ENCODE data around the gene CTDSPL. TPM values are rescaled to one million over a fixed set of nuclear protein-coding genes. Genes with fewer than 3 reads are reported as not detected.

The CTDSPL gene
- polyA plus RNA-seq, 1 of the 3 experiments (the other 2 are of a cell fraction) = 22.1 TPM

DNA sequence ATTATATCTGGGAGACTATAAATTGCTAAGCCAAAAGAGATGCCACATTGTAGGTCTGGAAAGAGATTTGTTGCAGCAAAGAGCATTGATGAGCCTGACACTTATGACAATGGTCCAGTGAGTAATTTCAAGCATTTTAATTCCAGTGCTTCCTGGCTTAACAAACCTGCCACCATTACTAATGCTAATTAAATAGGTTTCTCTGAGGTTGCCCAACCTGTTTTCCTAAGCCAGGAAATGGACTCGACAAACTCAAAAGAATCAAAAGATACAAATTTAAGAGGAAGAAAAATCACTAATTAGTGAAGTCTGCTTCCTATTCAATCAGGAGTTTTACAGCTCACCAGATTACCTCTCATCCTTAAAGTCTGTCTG lies 36.7 kb upstream of the CTDSPL start:
- Histone ChIP-seq H3K79me2 (ENCODE audit: insufficient read depth) (no peaks in the 10 kb centered on the region), H3K4me1 (ENCODE audit: control insufficient read depth in 1 of 2, insufficient read depth in 2 of 2, low read depth in 1 of 2, low read length in 1 of 2) (peaks cover 0 to 13% of the 10 kb centered on the region in 2 experiments; a peak in 2 of 4 replicates), H4K20me1 (ENCODE audit: insufficient read depth) (no peaks in the 10 kb centered on the region), H3K27ac (ENCODE audit: low read depth in 2 of 2, low read length in 1 of 2) (no peak overlapping the region), H3K4me2 (no peak overlapping the region), H3K9me3 (no peaks in the 10 kb centered on the region), H3K36me3 (replicated peaks in 1 of 2; ENCODE audit: control insufficient read depth in 1 of 2, insufficient read depth in 2 of 2, low read length in 1 of 2) (peaks cover 0 to 6% of the 10 kb centered on the region in 2 experiments), H2AFZ (ENCODE audit: low read depth) (no peak overlapping the region), H3K9me2 (no peaks in the 10 kb centered on the region), H3K9ac (no peak overlapping the region), H3K27me3 (ENCODE audit: insufficient read depth) (no peaks in the 10 kb centered on the region), H3F3A (replicated peaks; ENCODE audit: insufficient read depth) (no peaks in the 10 kb centered on the region), H3K4me3 (ENCODE audit: low read depth in 2 of 2, low read length in 1 of 2) (no peak overlapping the region)
- CTCF ChIA-PET = interaction anchor here (1.1 kb wide), 1 partner anchor 30 kb away, joined by 3 read pairs; no protein-coding TSS in a partner anchor
- TF ChIP-seq JUND (IDR thresholded peaks at IDR 0.05) (no peak), GABPA (IDR thresholded peaks at IDR 0.05; ENCODE audit: low read depth) (no peak), USF1 (IDR thresholded peaks at IDR 0.05; ENCODE audit: borderline replicate concordance, low read depth) (no peak), RCOR1 (IDR thresholded peaks at IDR 0.05; ENCODE audit: low read length) (no peak), NFIC (IDR thresholded peaks at IDR 0.05; ENCODE audit: borderline replicate concordance) (no peak), RXRA (IDR thresholded peaks at IDR 0.05; ENCODE audit: borderline replicate concordance, low read depth) (no peak), TAF1 (IDR thresholded peaks at IDR 0.05; ENCODE audit: borderline replicate concordance, low read depth, low read length) (no peak), MAX (IDR thresholded peaks at IDR 0.05; ENCODE audit: low read depth) (no peak), ZBTB33 (IDR thresholded peaks at IDR 0.05; ENCODE audit: borderline replicate concordance, low read depth) (no peak), EP300 (IDR thresholded peaks at IDR 0.05; ENCODE audit: borderline replicate concordance in 1 of 2, low read depth in 1 of 2, low read length in 1 of 2) (no peak), YY1 (IDR thresholded peaks at IDR 0.05; ENCODE audit: low read depth) (no peak), ELF1 (IDR thresholded peaks at IDR 0.05) (no peak), CHD2 (IDR thresholded peaks at IDR 0.05; ENCODE audit: low read length, partially characterized antibody) (no peak), RAD21 (IDR thresholded peaks at IDR 0.05; ENCODE audit: low read length) (no peak), POLR2AphosphoS5 (IDR thresholded peaks at IDR 0.05; ENCODE audit: low read depth, low read length) (no peak)
- POLR2A ChIA-PET = no interaction called here
- DNase-seq = no peak
- WGBS (ENCODE audit: low lambda C conversion rate) = 37% methylated on average over 1 of the region's 1 CpG

DNA sequence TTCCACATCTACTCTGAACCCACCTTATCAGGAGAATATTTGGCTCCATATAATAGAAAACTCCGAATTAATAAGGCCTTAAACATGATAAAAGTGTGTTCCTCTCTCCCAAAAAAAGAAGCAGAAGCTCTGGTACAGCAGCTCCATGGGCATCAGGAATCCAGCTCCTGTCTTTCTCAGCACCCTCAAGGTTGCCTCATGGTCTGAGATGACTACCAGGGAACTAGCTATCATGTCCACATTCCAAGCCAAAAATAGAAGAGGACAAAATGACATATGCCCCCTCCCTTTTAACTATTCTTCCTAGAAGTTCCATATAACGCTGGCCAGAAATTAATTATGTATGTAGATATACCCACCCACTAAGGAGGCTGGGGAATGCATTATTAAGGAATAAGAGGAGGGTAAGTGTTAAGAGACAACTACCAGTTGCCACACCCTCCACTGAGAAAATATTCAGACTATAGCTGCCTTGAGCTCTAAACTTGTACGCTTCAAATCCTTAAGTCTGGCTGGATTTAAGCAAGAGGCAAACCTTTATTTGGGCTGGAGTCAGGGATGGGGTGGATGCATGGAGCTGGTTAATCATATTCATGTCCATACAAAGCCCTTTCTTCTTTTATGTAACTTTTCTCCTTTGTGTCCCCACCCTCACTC lies 35.8 kb upstream of the CTDSPL start:
- no peak overlapping the region for H3K4me2 ChIP-seq
- no peaks in the 10 kb centered on the region for H3K9me2 ChIP-seq
- no peak overlapping the region for H3K27ac ChIP-seq (ENCODE audit: low read depth in 2 of 2, low read length in 1 of 2)
- no peaks in the 10 kb centered on the region for H3K79me2 ChIP-seq (ENCODE audit: insufficient read depth)
- POLR2A ChIA-PET = no interaction called here
- peaks cover 0 to 6% of the 10 kb centered on the region in 2 experiments for H3K36me3 ChIP-seq (replicated peaks in 1 of 2; ENCODE audit: control insufficient read depth in 1 of 2, insufficient read depth in 2 of 2, low read length in 1 of 2)
- CTCF ChIA-PET = interaction anchor here (1.1 to 1.2 kb wide), 2 partner anchors 9 to 29 kb away, joined by 3 read pairs; no protein-coding TSS in a partner anchor
- no peak overlapping the region for H2AFZ ChIP-seq (ENCODE audit: low read depth)
- H3F3A ChIP-seq (replicated peaks; ENCODE audit: insufficient read depth) = no peaks in the 10 kb centered on the region
- peaks cover 0 to 6% of the 10 kb centered on the region in 2 experiments; a peak in 1 of 4 replicates for H3K4me1 ChIP-seq (ENCODE audit: control insufficient read depth in 1 of 2, insufficient read depth in 2 of 2, low read depth in 1 of 2, low read length in 1 of 2)
- H3K9me3 ChIP-seq = no peaks in the 10 kb centered on the region
- no peak overlapping the region for H3K9ac ChIP-seq
- no peak for DNase-seq
- no peaks in the 10 kb centered on the region for H4K20me1 ChIP-seq (ENCODE audit: insufficient read depth)
- H3K27me3 ChIP-seq (ENCODE audit: insufficient read depth) = no peaks in the 10 kb centered on the region
- WGBS (ENCODE audit: low lambda C conversion rate) = 67% methylated on average over 3 of the region's 3 CpGs
- H3K4me3 ChIP-seq (ENCODE audit: low read depth in 2 of 2, low read length in 1 of 2) = no peak overlapping the region
- TF ChIP-seq ELF1 (IDR thresholded peaks at IDR 0.05) = no peak
- TF ChIP-seq SIN3A (IDR thresholded peaks at IDR 0.05; ENCODE audit: borderline replicate concordance, low read depth, low read length) = no peak
- no peak for TF ChIP-seq REST (IDR thresholded peaks at IDR 0.05; ENCODE audit: low read depth, low read length)
- no peak for TF ChIP-seq TCF12 (IDR thresholded peaks at IDR 0.05)
- no peak for TF ChIP-seq RAD21 (IDR thresholded peaks at IDR 0.05; ENCODE audit: low read length)
- TF ChIP-seq MAX (IDR thresholded peaks at IDR 0.05; ENCODE audit: low read depth) = no peak
- no peak for TF ChIP-seq GABPA (IDR thresholded peaks at IDR 0.05; ENCODE audit: low read depth)
- TF ChIP-seq EP300 (IDR thresholded peaks at IDR 0.05; ENCODE audit: borderline replicate concordance in 1 of 2, low read depth in 1 of 2, low read length in 1 of 2) = no peak
- TF ChIP-seq ZBTB33 (IDR thresholded peaks at IDR 0.05; ENCODE audit: borderline replicate concordance, low read depth) = no peak

Data from SK-N-SH (cell line).